TTC549 (cell line): ENCODE measurements around the gene ACD.
"Not testable (repeated sequence)": the region's sequence is repeated elsewhere in the genome, so short reads cannot be mapped to it uniquely, and the experiment has no call there.

Experiments
- FAIRE-seq: peaks from 2 replicates; lab custom pipeline; 2012; peaks lifted over from hg19 to GRCh38; lab: Jason Lieb, UNC

ACD gene

DNA sequence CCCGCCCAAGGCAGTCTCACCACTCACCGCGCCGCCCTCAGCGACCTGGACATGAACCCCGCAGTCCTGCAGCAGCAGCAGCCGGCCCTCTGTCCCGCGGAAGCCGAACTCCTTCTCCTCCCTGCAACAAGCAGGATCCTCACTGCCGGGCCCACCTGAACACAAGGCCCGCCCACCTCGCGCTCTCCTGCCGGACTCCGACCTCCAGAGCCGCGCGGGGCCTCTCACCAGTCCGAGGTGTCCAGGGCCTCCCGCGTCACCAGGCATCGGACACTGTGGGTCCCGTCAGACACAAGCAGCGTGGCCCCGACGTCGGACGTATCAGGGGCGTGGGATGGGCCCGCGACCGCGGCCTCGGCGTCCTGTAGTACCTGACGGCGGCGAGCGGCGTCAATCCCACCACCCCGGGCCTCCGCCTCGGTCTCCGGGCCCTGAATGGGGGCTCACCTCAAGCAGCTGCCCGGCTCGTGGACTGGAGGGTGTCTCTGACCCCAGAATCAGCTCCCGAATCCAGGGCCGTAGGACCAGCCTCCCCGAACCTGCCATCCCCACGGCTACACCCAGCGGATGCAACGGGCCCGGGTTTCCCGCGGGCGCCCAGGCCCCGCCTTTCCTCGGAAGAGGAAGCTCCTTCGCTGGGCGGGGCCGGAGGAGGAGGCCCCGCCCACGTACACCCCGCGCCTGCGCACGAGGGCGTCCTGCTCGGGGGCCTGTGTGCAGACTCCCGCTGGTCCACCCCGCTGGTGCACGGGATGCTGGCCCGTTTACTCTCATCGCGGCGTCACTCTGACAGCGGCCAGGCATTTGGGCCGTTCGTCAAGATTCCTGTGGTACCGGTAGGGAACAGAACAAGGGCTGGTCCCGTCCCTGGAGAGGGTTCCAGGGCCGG lies at the start of gene ACD:
TSS of gene ACD (minus strand) at position 586 of the 889 bp plus-strand sequence. CDS start at position 546, 40 bp downstream.
- no peak for FAIRE-seq

DNA sequence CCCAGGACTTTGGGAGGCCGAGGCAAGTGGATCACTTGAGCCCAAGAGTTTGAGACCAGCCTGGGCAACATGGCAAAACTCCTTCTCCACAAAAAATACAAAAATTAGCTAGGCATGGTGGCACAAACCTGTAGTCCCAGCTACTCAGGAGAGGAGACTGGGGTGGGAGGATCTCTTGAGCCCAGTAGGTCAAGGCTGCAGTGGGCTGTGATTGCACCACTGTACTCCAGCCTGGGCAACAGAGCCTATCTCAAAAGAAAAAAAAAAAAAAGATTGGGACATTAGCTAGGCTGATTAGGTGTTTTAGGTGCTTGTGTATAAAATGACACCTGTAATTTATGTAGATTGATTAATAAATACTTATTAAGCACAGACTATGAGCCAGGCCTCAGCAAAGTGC lies 49.0 kb upstream of the ACD start:
- no peak for FAIRE-seq

DNA sequence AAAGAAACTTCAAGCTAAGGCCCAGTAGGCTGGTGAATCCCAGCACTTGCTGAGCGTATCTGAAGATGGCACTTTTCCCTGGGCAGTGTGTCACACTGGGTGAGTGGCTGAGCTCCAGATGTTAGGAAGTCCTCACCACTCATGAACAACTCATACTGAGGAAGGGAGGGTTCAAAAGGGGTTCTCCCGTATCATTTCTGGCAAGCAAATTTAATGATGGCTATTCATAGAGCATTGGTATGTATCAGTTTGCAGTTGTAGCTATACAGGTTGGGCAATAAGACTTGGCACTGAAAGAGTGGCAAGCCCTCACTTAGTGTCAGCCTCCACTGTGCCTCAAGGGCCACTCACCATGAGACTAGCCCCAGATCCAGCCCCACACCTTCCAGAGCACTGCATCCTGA lies 48.3 kb upstream of the ACD start:
- FAIRE-seq: no peak

DNA sequence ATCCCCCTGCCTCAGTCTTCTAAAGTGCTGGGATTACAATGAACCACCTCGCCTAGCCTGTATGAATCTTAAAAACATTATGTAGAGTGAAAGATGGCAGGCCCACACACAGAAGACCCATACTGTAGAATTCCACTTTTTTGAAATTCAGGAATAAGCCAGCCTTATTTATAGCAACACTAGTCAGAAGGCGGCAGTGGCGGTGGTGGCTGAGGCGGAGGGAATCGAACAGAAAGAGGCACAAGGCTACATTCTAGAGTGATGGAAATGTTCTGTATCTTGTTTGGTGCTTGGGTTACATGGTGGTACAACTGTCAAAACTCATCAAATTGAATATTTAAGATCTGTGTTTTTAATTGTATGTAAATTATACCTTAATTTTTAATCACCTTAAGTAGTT lies 47.7 kb upstream of the ACD start:
- FAIRE-seq: no peak

DNA sequence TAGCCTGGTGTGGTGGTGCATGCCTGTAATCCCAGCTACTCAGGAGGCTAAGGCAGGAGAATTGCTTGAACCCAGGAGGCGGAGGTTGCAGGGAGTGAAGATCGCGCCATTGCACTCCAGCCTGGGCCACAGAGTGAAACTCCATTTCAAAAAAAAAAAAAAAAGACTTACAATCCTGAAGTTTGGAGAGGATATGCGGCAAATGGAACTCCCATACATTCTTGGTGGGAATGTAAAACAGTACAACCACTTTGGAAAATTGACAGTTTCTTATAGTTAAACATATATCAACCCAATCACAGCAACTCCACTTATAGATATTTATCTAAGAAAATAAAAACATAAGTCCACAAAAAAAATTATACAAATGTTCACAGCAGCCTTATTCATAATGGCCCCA lies 47.1 kb upstream of the ACD start:
- FAIRE-seq: no peak

DNA sequence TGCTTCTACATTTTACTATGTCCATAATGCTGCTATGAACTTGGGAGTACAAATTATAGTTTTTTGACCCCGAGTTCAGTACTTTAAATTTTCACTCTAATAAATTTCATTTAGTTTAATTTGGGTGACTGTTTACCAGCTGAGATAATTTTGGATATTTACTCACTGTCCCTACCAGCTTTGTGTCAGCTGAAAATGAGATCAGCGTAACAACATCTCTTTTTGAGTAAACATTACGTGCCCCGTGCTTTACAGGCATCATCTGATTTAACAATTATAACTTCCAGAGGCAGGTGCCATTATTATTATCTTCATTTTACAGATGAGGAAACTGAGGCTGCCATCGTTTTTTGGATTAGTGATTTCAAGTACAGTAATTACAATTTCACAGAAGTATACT lies 44.0 kb upstream of the ACD start:
- FAIRE-seq: no peak

DNA sequence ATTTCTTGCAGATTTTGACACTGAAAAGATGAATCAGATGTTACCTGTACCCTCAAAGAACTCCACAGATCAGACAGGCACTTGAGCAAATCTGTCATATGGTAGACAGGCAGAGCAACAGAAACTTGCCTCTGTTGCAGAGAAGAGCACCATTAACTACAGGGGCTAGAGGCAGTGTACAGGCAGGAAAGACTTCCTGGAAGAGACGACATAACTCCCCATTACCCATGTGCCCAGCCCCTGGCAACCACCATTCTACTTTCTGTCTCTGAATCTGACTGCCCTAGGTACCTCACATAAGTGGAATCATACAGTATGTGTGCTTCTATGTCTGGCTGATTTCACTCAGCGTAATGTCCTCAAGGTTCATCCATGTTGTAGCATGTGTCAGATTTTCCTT lies 43.6 kb upstream of the ACD start:
- no peak for FAIRE-seq

DNA sequence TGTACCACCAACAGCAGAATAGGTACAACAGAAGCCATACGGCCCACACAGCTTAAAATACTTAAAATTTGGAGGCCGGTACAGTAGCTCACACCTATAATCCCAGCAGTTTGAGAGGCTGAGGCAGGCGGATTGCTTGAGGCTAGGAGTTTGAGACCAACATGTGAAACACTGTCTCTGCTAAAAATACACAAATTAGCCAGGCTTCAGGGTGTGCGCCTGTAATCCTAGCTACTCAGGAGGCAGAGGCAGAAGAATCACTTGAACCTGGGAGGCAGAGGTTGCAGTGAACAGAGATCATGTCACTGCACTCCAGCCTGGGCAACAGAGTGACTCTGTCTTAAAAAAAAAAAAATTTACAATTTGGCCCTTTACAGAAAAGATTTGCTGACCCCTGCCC lies 42.1 kb upstream of the ACD start:
- FAIRE-seq: no peak

DNA sequence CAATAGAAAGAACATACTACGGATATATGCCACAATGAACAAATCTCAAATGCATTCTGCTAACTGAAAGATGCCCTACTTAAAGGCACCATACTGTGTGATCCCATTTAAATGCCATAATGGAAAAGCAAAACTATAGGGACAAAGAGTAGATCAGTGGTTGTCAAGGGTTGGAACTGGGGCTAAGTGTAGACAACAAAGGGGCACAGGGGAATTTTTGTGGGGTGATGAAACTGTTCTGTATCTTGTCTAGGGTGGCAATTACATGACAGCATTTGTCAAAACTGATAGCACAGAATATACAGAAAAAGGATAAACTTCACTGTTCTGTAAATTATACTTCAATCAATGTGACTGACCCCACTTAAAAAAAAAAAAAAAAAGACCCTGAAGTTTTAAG lies 41.4 kb upstream of the ACD start:
- no peak for FAIRE-seq

DNA sequence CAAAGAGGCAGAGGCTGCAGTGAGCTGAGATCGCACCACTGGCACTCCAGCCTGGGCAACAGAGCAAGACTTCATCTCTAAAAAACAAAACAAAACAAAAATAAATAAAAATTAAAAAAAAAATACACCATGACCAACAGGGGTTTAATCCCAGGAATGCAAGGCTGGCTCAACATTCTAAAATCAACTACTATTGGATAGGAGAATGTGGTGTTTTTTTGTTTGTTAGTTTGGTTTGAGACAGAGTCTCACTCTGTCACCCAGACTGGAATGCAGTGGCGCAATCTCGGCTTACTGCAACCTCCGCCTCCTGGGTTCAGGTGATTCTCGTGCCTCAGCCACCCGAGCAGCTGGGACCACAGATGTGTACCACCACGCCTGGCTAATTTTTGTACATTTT lies 39.2 kb upstream of the ACD start:
- no peak for FAIRE-seq

DNA sequence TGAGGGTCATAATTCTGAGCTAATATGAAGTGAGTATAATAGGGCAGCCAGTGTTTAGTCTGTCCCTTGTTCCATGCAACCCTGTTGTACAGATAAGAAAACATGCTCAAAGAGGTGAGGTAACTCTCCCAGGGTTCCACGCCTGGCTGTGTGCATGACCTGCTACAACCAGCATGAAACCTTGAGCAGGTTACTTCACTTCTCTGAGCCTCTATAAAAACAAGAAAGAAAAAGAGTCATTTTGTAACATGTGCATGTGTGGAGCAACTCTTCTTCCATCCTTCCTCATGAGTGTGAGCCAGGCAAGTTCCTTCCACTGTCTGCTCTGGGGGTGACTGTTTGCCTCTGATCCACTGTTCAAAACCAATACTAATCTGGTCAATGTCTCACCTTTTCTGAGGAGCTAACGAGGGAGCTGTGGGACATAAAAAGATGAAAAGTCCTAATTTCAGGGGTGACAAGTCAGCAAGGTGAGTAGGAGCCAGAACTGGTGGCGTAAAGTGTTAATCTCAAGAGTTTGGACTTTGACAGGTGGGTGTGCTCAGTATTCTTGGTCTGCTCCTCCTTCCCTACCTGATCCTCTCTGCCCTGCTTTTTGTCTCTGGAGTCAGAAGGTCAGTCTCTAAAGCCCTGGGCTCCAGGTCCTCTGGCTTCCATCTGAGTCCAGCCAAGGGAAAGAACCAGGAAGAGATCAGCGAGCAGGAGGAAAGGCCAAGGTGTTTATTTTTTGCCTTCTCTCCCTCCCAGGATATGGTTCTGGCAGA lies 37.5 kb upstream of the ACD start:
- no peak for FAIRE-seq

DNA sequence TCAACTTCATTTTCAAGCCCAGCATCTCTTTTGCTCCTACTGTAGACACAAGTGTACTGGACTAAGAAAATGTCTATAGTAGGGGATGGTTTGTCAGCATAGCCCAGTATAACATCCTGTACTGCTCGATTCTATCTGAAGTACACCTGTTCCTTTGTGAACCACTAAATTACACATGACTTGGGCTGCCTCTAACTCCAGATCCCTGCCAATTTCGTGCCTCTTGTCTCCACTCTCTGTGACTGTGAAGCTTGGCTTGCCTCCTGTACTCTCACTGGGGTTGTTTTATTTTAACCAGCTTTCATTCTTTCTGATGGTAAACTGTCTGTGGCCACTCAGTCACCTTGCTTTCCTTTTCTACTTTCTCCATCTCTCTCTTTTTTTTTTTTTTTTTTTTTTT lies 34.6 kb upstream of the ACD start:
- no peak for FAIRE-seq

DNA sequence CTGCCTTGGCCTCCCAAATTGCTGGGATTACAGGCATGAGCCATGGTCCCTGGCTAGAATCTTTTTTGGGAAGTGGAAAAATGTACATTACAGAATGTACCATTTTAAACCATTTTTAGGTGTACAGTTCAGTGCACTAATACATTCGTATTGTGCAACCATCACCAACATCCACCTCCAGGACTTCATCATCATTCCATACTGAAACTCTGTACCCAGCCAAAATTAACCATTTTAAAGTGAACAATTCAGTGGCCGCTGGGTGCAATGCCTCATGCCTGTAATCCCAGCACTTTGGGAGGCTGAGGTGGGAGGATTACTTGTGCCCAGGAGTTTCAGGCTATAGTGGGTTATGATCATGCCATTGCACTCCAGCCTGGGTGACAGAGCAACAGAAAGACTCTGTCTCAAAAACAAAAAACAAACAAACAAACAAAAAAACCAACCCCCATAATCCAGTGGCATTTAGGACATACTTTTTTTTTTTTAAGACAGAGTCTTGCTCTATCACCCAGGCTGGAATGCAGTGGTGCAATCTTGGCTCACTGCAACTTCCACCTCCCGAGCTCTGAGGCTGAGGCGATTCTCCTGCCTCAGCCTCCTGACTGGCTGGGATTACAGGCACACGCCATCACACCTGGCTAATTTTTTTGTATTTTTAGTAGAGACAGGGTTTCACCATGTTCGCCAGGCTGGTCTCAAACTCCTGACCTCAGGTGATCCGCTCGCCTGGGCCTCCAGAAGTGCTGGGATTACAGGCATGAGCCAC lies 33.6 kb upstream of the ACD start:
- FAIRE-seq: not testable (repeated sequence)

DNA sequence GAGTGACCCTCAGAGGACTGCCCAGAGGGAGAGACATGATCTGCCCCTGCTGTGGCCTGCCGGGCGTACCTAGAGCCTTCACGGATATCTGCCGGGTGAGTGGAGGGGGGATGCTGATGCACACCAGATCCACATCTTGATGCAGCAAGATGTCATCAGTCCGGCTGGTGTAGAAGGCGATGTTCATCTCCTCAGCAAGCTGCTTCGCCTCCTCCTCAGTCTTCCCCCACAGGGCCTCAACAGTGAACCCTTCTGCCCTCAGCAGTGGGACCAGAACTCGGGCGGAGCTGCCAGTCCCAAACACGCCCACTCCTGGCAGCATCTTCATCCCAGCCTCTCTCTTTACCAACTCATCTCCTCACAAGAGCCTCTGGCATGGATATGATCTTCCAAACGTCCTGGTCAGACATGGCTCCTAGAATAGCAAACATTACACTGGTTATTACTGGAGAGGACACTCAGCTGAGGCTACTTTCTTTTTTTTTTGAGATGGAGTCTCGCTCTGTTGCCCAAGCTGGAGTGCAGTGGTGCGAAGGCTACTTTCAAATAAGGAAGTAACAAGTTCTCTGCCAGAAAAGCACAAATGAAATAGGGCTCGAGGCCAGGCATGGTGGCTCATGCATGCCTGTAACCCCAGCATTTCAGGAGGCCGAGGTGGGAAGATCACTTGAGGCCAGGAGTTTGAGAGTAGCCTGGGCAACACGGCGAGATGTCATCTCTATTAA lies 25.5 kb upstream of the ACD start:
- FAIRE-seq: no peak

DNA sequence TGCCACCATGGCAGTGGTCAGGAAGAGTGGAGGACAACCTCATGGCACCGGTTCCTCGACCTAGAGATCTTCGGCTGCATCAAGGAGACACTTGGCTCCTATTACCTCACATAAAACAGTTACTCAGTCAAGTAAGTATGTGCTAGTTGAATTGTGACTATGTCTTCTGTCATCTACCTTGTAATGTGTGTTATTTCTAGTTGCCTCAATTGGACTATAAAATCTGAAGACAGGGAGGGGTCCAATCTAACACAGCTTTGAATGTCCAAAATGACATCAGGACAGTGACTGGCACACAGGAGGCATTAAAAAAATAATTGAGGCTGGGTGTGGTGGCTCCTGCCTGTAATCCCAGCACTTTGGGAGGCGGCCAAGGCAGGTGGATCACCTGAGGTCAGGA lies 23.7 kb upstream of the ACD start:
- FAIRE-seq: no peak

DNA sequence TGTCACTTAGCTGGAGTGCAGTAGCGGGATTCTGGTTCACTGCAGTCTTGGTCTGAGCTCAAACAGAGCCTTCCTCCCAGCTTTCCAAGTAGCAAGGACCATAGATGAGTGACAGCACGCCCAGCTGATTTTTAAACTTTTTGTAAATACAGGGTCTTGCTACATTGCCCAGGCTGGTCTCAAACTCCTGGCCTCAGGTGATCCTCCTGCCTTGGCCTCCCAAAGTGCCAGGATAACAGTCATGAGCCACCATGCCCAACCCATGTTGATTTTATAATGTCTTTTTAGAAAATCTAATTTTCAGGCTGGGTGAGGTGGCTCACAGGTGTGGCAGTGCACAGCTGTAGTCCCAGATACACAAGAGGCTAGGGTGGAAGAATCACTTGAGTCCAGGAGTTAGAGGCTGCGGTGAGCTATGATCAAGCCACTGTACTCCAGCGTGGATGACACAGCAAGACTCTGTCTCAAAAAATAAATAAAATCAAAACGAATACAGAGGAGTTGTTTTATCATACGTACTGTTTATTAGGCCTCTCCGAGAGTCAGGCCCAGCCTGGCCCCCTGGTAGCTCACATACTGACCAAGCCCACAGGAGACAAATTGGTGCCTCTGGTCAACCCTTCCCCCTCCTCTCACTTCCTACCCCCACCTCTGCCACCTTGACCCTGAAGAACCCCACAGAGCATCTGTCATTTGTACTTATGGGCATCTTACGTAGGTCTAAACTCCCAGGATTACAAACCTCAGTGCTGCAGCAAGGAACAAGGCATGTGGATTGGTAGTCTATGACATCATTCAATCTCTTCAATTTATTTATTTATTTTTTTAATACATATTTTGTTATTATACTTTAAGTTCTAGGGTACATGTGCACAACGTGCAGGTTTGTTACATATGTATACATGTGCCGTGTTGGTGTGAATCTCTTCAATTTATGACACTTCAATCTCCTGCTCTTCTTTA lies 20.2 kb upstream of the ACD start:
- no peak for FAIRE-seq

DNA sequence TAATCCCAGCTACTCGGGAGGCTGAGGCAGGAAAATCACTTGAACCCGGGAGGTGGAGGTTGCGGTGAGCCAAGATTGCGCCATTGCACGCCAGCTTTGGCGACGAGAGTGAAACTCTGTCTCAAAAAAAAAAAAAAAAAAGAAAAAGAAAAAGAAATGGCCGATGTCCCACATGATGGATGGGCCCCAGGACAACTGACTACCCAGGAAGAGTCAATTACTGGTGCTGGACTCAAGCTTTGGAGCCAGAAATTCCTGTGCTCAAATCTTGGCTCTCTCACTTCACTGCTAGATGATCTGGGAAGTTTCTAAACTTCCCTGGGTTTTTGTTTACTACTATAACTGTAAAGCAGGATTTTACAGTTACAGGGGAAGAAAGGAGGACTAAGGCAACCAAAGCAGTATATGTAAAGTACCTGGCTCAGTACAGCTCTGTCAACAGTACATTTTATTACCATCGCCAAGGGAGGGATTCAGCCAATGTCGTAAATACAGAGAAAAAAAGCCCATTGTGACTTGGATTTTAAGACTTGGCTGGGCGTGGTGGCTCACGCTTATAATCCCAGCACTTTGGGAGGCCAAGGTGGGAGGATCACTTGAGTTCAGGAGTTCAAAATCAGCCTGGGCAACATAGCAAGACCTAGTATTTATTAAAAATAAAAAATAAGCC lies 18.4 kb upstream of the ACD start:
- FAIRE-seq: no peak

DNA sequence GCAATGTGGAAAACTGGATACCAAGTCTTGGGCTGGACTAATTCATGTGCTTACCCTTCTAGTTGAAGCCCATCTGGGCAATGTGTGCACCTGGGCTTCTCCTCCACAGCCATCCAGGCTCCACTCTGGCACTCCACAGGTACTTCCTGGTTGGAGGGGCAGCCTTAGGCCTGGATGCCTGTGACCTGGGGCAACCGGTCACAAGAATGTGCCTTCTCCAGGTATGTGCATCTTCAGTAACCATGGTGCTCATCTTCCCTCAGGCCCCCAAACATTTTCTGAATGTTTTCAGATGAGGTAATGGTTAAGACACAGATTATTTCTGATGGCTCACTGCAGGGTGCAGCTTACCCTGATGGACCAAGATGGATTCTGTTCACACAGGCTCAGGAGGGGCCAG lies 17.7 kb upstream of the ACD start:
- FAIRE-seq: no peak

DNA sequence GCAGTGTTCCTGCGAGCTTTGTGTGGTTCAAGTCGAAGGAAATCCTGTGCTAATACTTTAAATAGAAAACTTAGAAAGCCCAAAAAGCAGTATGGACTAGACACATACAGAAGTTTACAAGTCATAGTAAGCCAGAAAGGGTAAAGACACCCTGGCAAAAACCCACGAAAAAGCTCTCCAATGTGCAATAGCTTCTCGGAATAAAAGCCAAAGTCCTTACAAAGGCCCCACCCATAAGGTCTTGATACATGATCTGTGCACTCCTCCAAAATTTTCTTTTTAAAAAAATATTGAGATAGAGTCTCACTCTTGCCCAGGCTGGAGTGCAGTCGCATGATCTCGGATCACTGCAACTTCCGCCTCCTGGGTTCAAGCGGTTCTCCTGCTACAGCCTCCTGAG lies 16.9 kb upstream of the ACD start:
- no peak for FAIRE-seq

DNA sequence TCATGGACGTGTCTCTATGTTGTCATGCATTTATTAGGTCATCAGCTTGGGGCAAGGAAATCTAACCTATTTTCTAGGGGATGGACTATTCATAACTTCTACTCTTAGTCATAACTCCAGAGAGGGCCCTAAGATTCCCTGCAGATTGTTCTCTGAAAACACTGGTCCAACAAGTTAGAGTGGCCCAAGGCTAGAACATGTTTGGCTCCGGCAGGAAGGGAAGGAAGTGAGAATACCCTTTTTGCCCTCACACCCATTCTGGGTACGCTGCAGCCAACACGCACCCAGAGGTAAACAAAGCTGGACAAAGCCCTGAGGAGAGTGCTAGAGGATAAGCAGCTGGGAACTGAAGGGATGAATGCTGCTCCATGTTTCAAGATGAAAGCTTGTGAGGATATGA lies 16.5 kb upstream of the ACD start:
- no peak for FAIRE-seq

DNA sequence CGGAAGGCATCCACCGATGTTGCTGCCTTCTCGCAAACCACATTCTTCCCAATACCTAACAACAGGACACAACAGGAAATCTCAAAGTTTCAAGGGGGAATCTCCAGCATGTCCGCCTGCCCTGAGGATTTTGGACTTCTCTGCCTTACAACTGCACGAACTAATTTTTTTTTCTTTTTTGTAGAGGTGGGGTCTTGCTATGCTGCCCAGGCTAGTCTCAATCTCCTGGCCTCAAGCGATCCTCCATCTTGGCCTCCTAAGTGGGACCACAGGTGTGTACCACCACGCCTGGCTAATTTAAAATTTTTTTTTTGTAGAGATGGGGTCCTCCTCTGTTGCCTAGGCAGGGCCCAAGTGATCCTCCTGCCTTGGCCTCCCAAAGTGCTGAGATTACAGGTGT lies 15.9 kb upstream of the ACD start:
- no peak for FAIRE-seq
